ENCODE results near the gene ZNHIT1. TPM values are rescaled to one million over a fixed set of nuclear protein-coding genes. Genes with fewer than 3 reads are reported as not detected.

ZNHIT1 gene
- polyA plus RNA-seq, 1 of the 3 experiments (the other 2 are of a cell fraction), result 101 TPM

- no peaks in the 10 kb centered on the region for H3K9me3 ChIP-seq
- H3K27me3 ChIP-seq (ENCODE audit: insufficient read depth), result no peaks in the 10 kb centered on the region; the same call in 1 of the 2 replicates
- DNase-seq, result no peak
- ChIA-PET CTCF (interaction anchor here (0.7 to 3.0 kb wide), 23 partner anchors 10 to 337 kb away, joined by 3 to 45 read pairs (median 5); partner anchors contain the start of genes MOGAT3, NAT16, PLOD3 and ZNHIT1), POLR2A (interaction anchor here (0.8 to 1.2 kb wide), 4 partner anchors 10 to 27 kb away, joined by 3 to 9 read pairs (median 4); partner anchors contain the start of gene NAT16)
- no peaks in the 10 kb centered on the region for H3K36me3 ChIP-seq (replicated peaks in 1 of 2; ENCODE audit: control insufficient read depth in 1 of 2, insufficient read depth in 2 of 2, low read length in 1 of 2)
- H3F3A ChIP-seq (replicated peaks; ENCODE audit: insufficient read depth), result peaks cover 26% of the 10 kb centered on the region
- H3K9ac ChIP-seq, result no peak overlapping the region
- H4K20me1 ChIP-seq (ENCODE audit: insufficient read depth), result no peaks in the 10 kb centered on the region
- H3K4me3 ChIP-seq (ENCODE audit: low read depth in 2 of 2, low read length in 1 of 2), result no peak overlapping the region; a peak in 1 of 4 replicates
- no peak for TF ChIP-seq EP300 (IDR thresholded peaks at IDR 0.05; ENCODE audit: borderline replicate concordance in 1 of 2, low read depth in 1 of 2, low read length in 1 of 2)
- no peak for TF ChIP-seq EZH2phosphoT487 (IDR thresholded peaks at IDR 0.05; ENCODE audit: borderline replicate concordance, low read depth)
- TF ChIP-seq CHD2 (IDR thresholded peaks at IDR 0.05; ENCODE audit: low read length, partially characterized antibody), result peak; percentile 3
- no peak for TF ChIP-seq RAD21 (IDR thresholded peaks at IDR 0.05; ENCODE audit: low read length)
- no peak for TF ChIP-seq MEF2A (IDR thresholded peaks at IDR 0.05; ENCODE audit: borderline replicate concordance, low read depth)
- H3K9me2 ChIP-seq, result no peaks in the 10 kb centered on the region
- H3K27ac ChIP-seq (ENCODE audit: low read depth in 2 of 2, low read length in 1 of 2), result peak overlapping the region in 1 of 2 experiments; percentile 59; a peak in 1 of 4 replicates
- peaks cover 28 to 46% of the 10 kb centered on the region in 2 experiments for H3K4me1 ChIP-seq (ENCODE audit: control insufficient read depth in 1 of 2, insufficient read depth in 2 of 2, low read depth in 1 of 2, low read length in 1 of 2)
- no peak overlapping the region for H3K4me2 ChIP-seq
- no peaks in the 10 kb centered on the region for H3K79me2 ChIP-seq (ENCODE audit: insufficient read depth)
- WGBS (ENCODE audit: low lambda C conversion rate), result 83% methylated on average over 17 of the region's 17 CpGs
- no peak overlapping the region for H2AFZ ChIP-seq (ENCODE audit: low read depth)
Measured at GRCh38 chr7:101170617-101171441, 47.1 kb upstream of the ZNHIT1 start.

GRCh38 chr7:101171442-101171837 is 46.5 kb upstream of the ZNHIT1 start:
- Histone ChIP-seq H4K20me1 (ENCODE audit: insufficient read depth) (no peaks in the 10 kb centered on the region), H3K9me3 (no peaks in the 10 kb centered on the region), H3K9ac (no peak overlapping the region), H3K27ac (ENCODE audit: low read depth in 2 of 2, low read length in 1 of 2) (no peak overlapping the region), H3K4me2 (no peak overlapping the region), H3K36me3 (replicated peaks in 1 of 2; ENCODE audit: control insufficient read depth in 1 of 2, insufficient read depth in 2 of 2, low read length in 1 of 2) (no peaks in the 10 kb centered on the region), H3F3A (replicated peaks; ENCODE audit: insufficient read depth) (peaks cover 26% of the 10 kb centered on the region), H3K27me3 (ENCODE audit: insufficient read depth) (no peaks in the 10 kb centered on the region; the same call in 1 of the 2 replicates), H3K79me2 (ENCODE audit: insufficient read depth) (no peaks in the 10 kb centered on the region), H3K4me3 (ENCODE audit: low read depth in 2 of 2, low read length in 1 of 2) (no peak overlapping the region), H3K9me2 (no peaks in the 10 kb centered on the region), H3K4me1 (ENCODE audit: control insufficient read depth in 1 of 2, insufficient read depth in 2 of 2, low read depth in 1 of 2, low read length in 1 of 2) (peaks cover 28 to 40% of the 10 kb centered on the region in 2 experiments), H2AFZ (ENCODE audit: low read depth) (no peak overlapping the region)
- ChIA-PET CTCF (interaction anchor here (0.9 to 3.0 kb wide), 8 partner anchors 9 to 114 kb away, joined by 3 to 45 read pairs (median 15); partner anchors contain the start of gene NAT16), POLR2A (interaction anchor here (1.0 to 1.2 kb wide), 2 partner anchors 9 to 11 kb away, joined by 3 to 5 read pairs; partner anchors contain the start of gene NAT16)
- TF ChIP-seq YY1 (IDR thresholded peaks at IDR 0.05; ENCODE audit: low read depth), result no peak
- TF ChIP-seq EZH2phosphoT487 (IDR thresholded peaks at IDR 0.05; ENCODE audit: borderline replicate concordance, low read depth), result no peak
- TF ChIP-seq CTCF (IDR thresholded peaks at IDR 0.05), result peak; percentile 9; the same call in 1 of the 2 replicates
- no peak for TF ChIP-seq GABPA (IDR thresholded peaks at IDR 0.05; ENCODE audit: low read depth)
- no peak for TF ChIP-seq RFX5 (IDR thresholded peaks at IDR 0.05; ENCODE audit: low read length)
- TF ChIP-seq PBX3 (IDR thresholded peaks at IDR 0.05), result no peak
- TF ChIP-seq ELF1 (IDR thresholded peaks at IDR 0.05), result no peak
- 77% methylated on average over 13 of the region's 13 CpGs for WGBS (ENCODE audit: low lambda C conversion rate)
- peak; percentile 46 for DNase-seq
